ENCODE results near the gene CCSER2.
"Not testable (repeated sequence)": the region's sequence is repeated elsewhere in the genome, so short reads cannot be mapped to it uniquely, and the experiment has no call there.

The CCSER2 gene

GRCh38 chr10:84456126-84456525, 127.7 kb downstream of the CCSER2 start:
- no peak for DNase-seq

DNA sequence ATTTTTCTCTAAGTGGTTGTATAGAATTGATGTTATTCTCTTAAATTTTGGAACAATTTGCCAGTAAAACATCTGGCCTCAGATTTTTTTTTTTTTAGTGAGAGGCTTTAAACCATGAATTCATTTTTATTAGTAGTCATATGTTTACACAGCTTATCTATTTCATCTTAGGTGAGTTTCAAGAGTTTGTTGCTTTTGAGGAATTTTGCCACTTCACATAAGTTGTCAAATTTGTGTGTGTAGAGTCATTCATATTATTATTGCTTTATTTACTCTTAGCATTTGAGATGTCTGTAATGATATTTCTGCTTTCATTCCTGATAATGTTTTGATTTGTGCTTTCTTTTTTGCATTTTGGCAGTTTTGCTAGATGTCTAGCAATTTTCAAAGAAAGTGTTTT, 132.1 kb downstream of the CCSER2 start:
- DNase-seq: no peak

GRCh38 chr10:84469470-84469869, 141.1 kb downstream of the CCSER2 start:
- no peak for DNase-seq

DNA sequence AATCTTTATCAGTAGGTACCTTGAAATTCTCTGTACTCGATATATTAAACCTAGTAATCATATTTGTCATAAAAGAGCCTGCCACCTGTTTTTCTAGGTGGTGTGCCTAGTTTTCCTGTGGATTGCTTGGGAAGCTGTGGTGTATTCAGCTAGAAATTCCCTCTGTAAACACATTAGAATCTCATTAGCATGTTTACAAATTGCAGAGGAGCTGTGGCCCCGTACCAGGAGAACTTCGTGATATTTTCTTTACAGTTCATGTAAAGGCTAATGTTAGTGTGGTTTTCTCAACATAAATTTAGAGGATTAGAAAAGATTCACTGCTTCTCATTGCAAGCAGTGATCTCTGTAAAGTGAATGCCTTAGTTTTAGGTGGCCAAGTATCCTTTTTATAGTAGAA, 144.7 kb downstream of the CCSER2 start:
- DNase-seq: no peak

DNA sequence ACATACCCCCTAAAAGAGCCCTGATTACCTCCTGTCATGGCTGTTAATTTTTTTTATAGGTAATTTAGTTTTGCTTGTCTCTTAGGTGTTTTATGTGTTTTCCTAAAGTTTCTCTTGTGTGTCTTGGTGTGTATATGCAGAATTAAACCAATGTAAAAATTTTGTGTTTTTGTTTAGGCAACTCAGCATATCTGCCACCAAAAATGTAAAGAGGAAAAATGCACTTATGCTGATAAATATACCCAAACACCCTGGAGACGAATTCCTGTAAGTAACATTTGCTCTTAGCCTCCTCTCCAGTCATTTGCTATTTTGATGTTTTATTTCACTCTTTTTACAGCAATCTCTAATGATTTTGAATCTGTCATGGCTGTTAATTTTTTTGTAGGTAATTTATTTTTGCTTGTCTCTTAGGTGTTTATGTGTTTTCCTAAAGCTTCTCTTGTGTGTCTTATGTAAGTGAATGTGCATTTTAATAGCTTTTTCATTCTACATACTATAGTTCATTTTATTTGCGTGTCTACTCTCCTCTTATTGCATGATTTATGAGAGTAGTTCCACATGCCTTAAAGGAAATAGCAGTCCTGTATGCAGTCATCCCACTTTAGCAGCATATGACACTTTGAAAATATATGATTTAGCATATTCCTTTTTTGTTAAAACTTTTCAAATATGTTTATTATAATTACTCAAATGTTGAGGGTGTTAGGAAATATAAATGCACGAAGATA, 149.2 kb downstream of the CCSER2 start:
- DNase-seq: no peak

DNA sequence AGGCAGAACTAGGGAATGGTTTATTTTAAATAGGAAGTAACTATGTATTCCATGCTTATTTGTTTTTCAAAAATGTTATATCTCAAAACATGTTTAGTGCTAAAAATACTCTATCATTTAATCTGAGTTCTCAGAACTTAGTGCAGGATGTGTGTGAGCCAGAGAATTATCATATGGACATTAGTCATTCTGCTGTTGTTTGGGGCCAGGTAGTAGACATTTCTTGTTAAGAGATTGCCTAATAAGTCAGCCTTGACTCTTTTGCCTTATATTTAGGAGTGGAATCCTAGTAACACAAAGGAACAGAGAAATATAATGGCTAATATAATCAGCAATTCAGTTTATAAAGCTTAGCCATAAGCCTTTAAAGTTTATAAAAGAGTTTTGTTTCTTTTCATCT, 149.8 kb downstream of the CCSER2 start:
- DNase-seq: no peak

DNA sequence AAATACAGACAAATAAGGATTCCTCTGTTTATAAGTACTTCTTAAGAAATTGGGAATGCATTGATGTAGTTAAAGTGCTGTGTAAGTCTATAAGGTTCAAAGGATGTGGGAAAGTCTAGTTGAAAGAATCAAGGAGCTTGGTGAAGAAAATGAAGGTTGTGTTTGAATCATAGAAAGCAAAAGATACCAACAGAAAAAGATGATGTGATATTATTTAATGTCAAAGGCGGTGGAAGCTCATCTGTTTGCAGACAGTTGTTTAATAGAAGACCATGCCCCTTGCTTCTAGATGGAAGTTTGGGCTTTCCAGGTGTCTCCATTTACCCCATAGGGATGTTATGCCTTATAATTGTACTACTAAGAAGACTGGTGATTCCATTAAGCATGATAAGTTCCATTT, 150.3 kb downstream of the CCSER2 start:
- no peak for DNase-seq

GRCh38 chr10:84484541-84484940, 156.2 kb downstream of the CCSER2 start:
- no peak for DNase-seq

DNA sequence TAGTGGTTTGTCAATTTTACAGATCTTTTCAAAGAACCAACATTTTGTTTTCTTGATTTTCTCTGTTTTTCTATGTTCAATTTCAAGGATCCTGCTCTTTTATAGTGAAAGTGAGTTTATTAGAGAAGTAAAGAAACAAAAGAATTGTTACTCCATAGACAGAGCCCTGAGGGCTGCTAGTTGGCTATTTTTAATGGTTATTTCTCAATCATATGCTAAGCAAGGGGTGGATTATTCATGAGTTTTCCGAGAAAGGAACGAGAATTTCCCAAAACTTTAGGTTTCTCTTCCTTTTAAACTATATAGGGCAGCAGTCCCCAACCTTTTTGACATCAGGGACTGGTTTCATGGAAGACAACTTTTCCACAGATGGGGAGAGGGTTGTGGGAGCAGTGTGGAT, 165.0 kb downstream of the CCSER2 start:
- no peak for DNase-seq

DNA sequence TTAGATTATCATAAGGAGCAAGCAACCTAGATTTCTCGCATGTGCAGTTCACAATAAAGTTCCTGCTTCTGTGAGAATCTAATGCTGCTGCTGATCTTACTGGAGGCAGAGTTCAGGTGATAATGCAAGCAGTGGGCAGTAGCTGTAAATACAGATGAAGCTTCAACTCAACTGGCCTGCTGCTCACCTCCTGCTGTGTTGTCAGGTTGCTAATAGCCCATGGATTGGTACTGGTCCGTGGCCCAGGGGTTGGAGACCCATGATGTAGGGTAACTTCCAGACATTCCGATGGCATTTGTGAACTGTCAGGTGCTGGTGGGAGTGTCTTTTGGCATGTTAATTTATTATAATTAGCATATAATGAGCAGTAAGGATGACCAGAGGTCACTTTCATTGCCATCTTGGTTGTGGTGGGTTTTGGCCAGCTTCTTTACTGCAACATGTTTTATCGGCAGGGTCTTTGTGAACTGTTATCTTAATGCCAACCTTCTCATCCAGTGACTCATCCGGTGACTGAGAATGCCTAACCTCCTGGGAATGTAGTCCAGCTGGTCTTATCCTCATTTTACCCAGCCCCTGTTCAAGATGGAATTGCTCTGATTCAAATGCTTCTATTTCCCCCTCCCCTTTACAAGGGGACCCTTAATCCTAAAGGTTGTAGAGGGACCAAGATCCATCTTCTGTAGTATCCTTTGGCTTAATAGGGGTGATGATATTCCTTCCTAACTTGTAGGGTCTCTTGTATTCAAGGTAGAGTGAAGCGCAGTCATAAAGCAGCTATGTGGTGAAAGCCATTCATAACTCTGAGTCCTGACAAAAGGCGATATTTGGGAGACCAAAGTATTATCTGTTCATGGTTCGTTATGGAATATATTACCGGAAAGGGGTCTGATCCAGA, 165.8 kb downstream of the CCSER2 start:
- DNase-seq: no peak

DNA sequence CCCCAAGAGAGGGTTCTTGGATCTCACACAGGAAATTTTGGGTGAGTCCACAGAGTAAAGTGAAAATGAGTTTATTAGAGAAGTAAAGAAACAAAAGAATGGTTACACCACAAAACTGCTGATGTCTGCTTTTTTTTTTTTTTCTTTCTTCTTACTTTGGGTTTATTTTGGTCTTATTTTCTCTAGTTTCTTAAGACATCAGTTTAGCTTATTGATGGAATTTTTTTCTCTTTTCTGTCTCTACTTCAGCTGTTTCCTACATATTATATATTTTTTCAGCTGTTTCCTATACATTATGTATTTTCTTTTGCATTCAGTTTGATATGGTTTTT, 166.4 kb downstream of the CCSER2 start:
- no peak for DNase-seq

- DNase-seq: no peak
These were observed 169.6 kb downstream of the CCSER2 start for GRCh38 chr10:84497978-84498377.

- not testable (repeated sequence) for DNase-seq
These were observed 170.7 kb downstream of the CCSER2 start for GRCh38 chr10:84499039-84499438.

- no peak for DNase-seq
These were observed 171.5 kb downstream of the CCSER2 start for GRCh38 chr10:84499846-84500245.

DNA sequence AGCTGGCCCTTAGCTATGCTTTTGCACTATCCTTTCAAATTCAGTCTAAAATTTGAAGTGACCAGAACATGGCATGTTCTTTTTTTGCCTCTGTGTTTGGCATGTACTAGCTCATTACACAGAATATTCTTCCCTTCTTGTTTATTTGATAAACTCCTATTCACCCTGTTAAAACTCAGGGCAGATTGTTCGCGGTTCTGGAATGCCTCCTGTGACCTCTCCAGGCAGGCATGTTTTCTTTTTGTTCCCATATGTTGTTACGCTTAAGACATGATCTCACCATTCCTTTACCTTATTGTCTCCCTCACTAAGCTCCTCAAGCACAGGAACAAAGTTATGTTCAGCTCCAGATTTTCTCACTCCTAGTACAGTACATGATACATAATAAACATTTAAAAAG, 181.7 kb downstream of the CCSER2 start:
- DNase-seq: no peak

- DNase-seq: no peak
These were observed 182.7 kb downstream of the CCSER2 start for GRCh38 chr10:84511106-84511505.

DNA sequence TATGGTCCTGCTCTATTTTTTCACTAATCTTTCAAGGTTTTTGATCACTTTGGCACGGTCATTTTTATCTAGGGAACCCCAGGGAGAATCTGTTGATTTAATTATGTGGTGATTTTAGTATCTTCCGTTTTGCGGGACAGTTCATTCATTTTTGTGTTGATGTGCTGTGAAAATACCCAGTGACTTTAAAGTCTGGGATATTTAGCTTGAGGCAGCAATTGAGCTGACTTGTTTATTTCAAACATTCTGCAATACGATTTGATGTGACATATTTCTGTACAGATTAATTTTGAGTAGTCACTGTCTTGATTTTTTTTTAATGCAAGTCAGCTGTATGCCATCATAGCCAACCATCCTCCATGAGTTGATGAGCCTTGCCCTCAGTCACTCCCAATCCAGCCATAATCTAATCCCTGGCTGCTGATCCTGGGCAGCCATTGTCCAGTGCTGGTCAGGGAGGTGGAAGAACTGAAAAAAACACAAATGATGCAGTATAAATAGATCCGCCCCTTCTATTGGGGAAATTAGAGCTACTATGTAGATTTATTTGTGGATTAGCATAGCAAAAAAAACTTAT, 183.4 kb downstream of the CCSER2 start:
- DNase-seq: no peak

- no peak for DNase-seq
These were observed 189.2 kb downstream of the CCSER2 start for GRCh38 chr10:84517554-84517953.

DNA sequence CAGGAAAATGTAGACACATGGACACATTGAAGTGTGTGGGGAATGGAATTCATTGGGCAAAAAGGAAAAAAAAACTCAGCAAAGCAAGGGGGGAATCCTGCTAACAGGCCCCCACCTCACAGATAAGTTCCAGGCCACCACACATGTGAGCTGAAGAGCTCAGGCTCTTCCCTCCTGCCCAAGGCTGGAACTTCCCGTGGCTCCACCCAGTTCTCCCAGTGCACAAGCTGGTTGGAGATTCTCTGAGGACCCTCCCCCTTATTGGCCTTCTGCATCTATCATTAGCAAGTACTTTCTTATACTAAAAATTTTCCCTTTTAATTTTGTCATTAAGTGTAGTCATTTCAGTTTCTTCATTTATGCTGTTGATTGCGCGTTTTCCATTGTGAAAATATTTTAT, 190.8 kb downstream of the CCSER2 start:
- no peak for DNase-seq

DNA sequence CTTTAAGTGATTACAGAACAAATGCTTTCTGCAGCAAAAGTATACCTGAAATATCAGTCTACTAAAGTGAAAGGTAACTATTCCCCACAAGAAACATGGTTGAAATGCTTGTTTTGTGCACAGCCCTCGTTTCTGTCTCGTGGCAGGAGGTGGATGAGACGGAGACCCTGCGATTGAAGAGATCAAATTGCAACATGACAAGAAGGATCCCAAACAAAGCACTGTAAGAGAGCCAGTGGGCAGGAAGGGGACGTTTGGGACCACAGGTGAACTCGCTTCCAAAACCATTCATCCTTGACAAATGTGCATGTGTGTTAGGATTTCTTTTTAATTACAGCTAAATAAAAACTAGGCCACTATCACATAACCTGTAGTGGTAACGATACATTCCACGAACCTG, 192.6 kb downstream of the CCSER2 start:
- DNase-seq: no peak

- no peak for DNase-seq
These were observed 193.1 kb downstream of the CCSER2 start for GRCh38 chr10:84521468-84521867.

DNA sequence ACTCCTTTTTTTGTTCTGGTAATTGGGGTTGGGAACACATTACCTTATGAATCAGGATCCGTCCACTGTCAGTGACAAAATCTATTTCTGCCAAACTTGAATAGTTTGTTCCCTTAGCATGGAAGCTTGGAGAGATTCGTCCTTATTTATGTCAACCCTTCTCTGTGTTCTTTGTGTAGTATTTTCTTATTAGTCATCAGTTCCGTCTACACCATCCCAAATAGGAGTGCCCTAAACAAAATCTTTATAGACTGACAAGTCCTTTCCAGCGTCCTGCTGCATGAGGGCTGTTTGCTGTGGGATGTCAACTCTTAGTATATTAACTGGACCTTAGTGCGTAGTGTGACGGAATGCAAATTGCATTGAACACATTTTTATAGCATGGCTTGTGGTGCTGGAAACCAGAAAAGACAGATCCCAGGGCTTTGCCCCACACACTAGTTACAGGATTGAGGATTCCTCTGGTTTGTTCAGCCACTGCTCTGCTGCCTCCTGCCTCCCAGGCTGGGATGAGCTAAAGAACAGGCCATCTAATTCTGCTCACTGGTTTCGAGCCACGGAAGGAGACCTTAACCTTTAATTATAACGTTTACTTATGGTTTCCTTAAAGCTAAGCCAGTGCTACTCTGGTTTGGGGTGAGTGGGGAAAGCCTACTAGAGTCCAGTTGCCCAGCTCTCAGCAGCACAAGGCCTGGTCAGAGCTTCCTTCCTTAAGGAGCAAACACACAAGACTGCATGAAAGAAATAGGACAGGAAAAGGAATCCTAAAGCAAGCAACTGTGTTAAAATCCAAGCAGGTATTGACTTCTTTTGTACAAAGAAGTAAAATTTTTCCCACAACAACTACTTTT, 194.4 kb downstream of the CCSER2 start:
- no peak for DNase-seq

GRCh38 chr10:84523526-84523925, 195.1 kb downstream of the CCSER2 start:
- no peak for DNase-seq

All from T-helper 9 cell (primary cell).